ENCODE data around the gene FBXO31. TPM values are rescaled to one million over a fixed set of nuclear protein-coding genes. Genes with fewer than 3 reads are reported as not detected.

Gene FBXO31
- total and polyA plus RNA-seq, 2 donors (not counting 3 experiments of a cell fraction or from before 2014, with no cell fraction given), result 17.1 to 31.8 TPM

DNA sequence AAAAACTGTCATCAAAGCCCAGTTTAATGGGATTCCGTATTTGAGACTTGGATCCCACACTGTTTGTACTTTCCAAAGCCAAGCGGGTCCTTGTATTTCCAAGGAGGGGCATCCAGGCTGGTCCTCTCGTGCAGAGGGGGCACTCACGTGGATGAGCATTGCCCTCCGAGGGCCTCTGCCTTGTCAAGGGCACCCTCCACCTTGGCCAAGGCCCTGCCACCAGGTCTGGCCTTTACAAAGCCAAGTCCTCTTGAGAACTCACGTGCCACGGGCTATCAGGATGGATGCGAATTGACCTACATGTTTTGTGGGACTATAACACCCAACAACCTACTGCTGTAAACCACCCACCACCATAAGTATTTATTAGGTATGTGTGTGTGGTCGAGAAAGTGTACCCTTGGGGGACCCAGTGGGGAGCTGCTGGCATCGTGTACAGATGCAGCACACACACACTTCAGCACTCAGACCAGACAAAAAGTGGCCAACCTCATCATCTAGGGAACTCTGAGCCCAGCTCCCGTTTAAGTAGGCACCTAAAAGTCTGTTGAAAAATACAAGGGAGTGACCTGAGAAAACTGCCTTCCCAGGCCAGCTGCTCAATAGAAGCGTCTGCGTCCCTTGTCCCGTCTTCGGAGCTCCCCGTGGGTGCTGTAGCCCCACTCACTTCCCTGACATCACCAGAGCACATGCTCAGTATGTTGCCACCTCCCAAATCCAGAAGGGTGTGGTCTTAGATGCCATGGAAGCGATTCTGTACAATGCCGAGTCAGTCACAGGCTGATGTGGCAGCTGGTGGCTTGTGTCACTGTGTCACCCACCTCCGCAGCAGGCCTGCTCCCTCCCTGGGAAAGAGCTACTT lies 21.4 kb upstream of the FBXO31 start:
- dilution Hi-C loops (cut with MboI; ENCODE audit: extremely low pct_ligation_motif_present, low sequenced_read_pairs) (no loop called here), intact Hi-C loops (cut with micrococcal nuclease) (loop anchor here (5.0 to 10.0 kb wide), 2 partner anchors 87 to 360 kb away; partner anchors contain the start of genes KLHDC4 and ZCCHC14)
- POLR2A ChIA-PET, result no interaction called here
- Histone ChIP-seq H3K9me1 (replicated peaks; ENCODE audit: control insufficient read depth, extremely low read depth, insufficient read depth, low read length) (no peaks in the 10 kb centered on the region), H3K27me3 (ENCODE audit: control insufficient read depth in 2 of 2, insufficient read depth in 2 of 2, low read length in 2 of 2) (no peaks in the 10 kb centered on the region), H3K9ac (replicated peaks; ENCODE audit: extremely low read depth, insufficient read depth, low read length) (no peak overlapping the region), H3K4me2 (ENCODE audit: insufficient read depth, low read length) (no peak overlapping the region), H3K4me3 (replicated peaks in 1 of 3; ENCODE audit: insufficient read depth in 1 of 3, low read depth in 1 of 3, low read length in 3 of 3) (no peak overlapping the region), H3K9me3 (replicated peaks; ENCODE audit: control insufficient read depth, insufficient read depth, low read length) (no peaks in the 10 kb centered on the region), H3K4me1 (ENCODE audit: control insufficient read depth, extremely low read depth, insufficient read depth, low read length) (peaks cover 20% of the 10 kb centered on the region), H3K27ac (ENCODE audit: insufficient read depth, low read depth, low read length) (no peak overlapping the region), H2AFZ (ENCODE audit: low read depth, low read length) (no peak overlapping the region), H4K20me1 (replicated peaks; ENCODE audit: control insufficient read depth, extremely low read depth, insufficient read depth, low read length) (no peaks in the 10 kb centered on the region), H3K79me2 (ENCODE audit: control insufficient read depth, insufficient read depth, low read length) (no peaks in the 10 kb centered on the region), H3K36me3 (ENCODE audit: control insufficient read depth in 2 of 2, extremely low read depth in 1 of 2, insufficient read depth in 2 of 2, low read length in 2 of 2) (peaks cover 16 to 31% of the 10 kb centered on the region in 2 experiments)
- FAIRE-seq, result no peak
- DNase-seq (ENCODE audit: low read depth, low spot score), result no peak
- TF ChIP-seq FOS (IDR thresholded peaks at IDR 0.05; ENCODE audit: borderline replicate concordance, insufficient read depth, low read length) (no peak), GATA2 (IDR thresholded peaks at IDR 0.05; ENCODE audit: insufficient read depth, insufficient read length, low read depth, low read length) (no peak), JUN (IDR thresholded peaks at IDR 0.05; ENCODE audit: borderline replicate concordance, insufficient read depth, insufficient read length, low read depth) (no peak), POLR2A (IDR thresholded peaks at IDR 0.05; ENCODE audit: low read depth, low read length) (no peak), EZH2 (IDR thresholded peaks at IDR 0.05; ENCODE audit: borderline replicate concordance, low read depth, low read length, severe bottlenecking) (no peak), POLR2AphosphoS5 (IDR thresholded peaks at IDR 0.05; ENCODE audit: insufficient read depth, low read depth, low read length) (no peak)
- TF ChIP-seq, protein P1, sequence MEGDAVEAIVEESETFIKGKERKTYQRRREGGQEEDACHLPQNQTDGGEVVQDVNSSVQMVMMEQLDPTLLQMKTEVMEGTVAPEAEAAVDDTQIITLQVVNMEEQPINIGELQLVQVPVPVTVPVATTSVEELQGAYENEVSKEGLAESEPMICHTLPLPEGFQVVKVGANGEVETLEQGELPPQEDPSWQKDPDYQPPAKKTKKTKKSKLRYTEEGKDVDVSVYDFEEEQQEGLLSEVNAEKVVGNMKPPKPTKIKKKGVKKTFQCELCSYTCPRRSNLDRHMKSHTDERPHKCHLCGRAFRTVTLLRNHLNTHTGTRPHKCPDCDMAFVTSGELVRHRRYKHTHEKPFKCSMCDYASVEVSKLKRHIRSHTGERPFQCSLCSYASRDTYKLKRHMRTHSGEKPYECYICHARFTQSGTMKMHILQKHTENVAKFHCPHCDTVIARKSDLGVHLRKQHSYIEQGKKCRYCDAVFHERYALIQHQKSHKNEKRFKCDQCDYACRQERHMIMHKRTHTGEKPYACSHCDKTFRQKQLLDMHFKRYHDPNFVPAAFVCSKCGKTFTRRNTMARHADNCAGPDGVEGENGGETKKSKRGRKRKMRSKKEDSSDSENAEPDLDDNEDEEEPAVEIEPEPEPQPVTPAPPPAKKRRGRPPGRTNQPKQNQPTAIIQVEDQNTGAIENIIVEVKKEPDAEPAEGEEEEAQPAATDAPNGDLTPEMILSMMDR (IDR thresholded peaks at IDR 0.05; ENCODE audit: extremely low read depth in 1 of 2, insufficient read depth in 1 of 2, low read depth in 1 of 2, low read length in 2 of 2), result no peak
- CTCF ChIA-PET, result interaction anchor here (0.7 to 1.3 kb wide), 3 partner anchors 11 to 231 kb away, joined by 3 to 6 read pairs (median 3); partner anchors contain the start of gene C16orf95
- BruUV-seq (replicated peaks), result no TSS peak

Measured in endothelial cell of umbilical vein (primary cell).